SK-N-SH (cell line): ENCODE results near the gene SYPL2. TPM values are rescaled to one million over a fixed set of nuclear protein-coding genes. Genes with fewer than 3 reads are reported as not detected.

Source experiments
- CTCF ChIA-PET: fragments of 300-600, 350-600 bp; formaldehyde crosslinking; extraction: SDS; loops from one replicate; lab custom pipeline; 2021; lab: Yijun Ruan, JAX
- POLR2A ChIA-PET: fragments of 350-600 bp; sonication (Branson Sonifier 250); formaldehyde crosslinking; extraction: SDS; loops from one replicate; lab custom pipeline; 2020; ENCODE audit warnings: antibody characterized with exemption, inconsistent platforms; lab: Yijun Ruan, JAX
- DNase-seq: peaks from one replicate; pipeline ENCODE4 v3.0.0; 2012
- H2AFZ ChIP-seq: fragments of 200-600 bp; sonication (generic); 2 replicates; pipeline ENCODE4 v1.8.1; 2016; ENCODE audit warnings: antibody characterized with exemption, mild to moderate bottlenecking, low read depth
- H3F3A ChIP-seq: fragments of 200-600 bp; sonication (generic); replicated peaks from 2 replicates; pipeline ENCODE3; 2016; ENCODE audit warnings: antibody characterized with exemption, mild to moderate bottlenecking; ENCODE audit not compliant: insufficient read depth
- H3K27ac ChIP-seq, 2 experiments: fragments of 200-500 bp in 1 of 2; fragments of 200-600 bp in 1 of 2; sonication (Bioruptor generic) in 1 of 2; sonication (generic), shearing (Covaris generic) in 1 of 2; 2 replicates each; pipeline versions ENCODE4 v1.5.1 to v1.6.1; 2014 to 2016; ENCODE audit warnings: low read depth in 2 of 2, inconsistent platforms in 1 of 2, low read length in 1 of 2, mild to moderate bottlenecking in 1 of 2, mixed read lengths in 1 of 2
- H3K27me3 ChIP-seq: fragments of 200-600 bp; sonication (generic), shearing (Covaris generic); 2 replicates; pipeline ENCODE4 v1.6.1; 2016; ENCODE audit warnings: mixed run types; ENCODE audit not compliant: insufficient read depth
- H3K36me3 ChIP-seq, 2 experiments: fragments of 200-500 bp in 1 of 2; fragments of 200-600 bp in 1 of 2; sonication (Bioruptor generic) in 1 of 2; sonication (generic) in 1 of 2; replicated peaks in 1 of 2; 2 replicates each; pipeline versions ENCODE3 to v1.5.1; 2014 to 2016; ENCODE audit warnings: low read length in 1 of 2, mild to moderate bottlenecking in 1 of 2; ENCODE audit not compliant: insufficient read depth in 2 of 2, control insufficient read depth in 1 of 2
- H3K4me1 ChIP-seq, 2 experiments: fragments of 200-500 bp in 1 of 2; fragments of 200-600 bp in 1 of 2; sonication (Bioruptor generic) in 1 of 2; sonication (generic), shearing (Covaris generic) in 1 of 2; 2 replicates each; pipeline versions ENCODE4 v1.5.1 to v1.6.1; 2014 to 2016; ENCODE audit warnings: low read depth in 1 of 2, low read length in 1 of 2, mixed run types in 1 of 2; ENCODE audit not compliant: insufficient read depth in 2 of 2, control insufficient read depth in 1 of 2
- H3K4me2 ChIP-seq: fragments of 200-600 bp; sonication (generic), shearing (Covaris generic); 2 replicates; pipeline ENCODE4 v1.6.1; 2017; ENCODE audit warnings: mixed run types
- H3K4me3 ChIP-seq, 2 experiments: fragments of 200-500 bp in 1 of 2; fragments of 200-600 bp in 1 of 2; sonication (Bioruptor generic) in 1 of 2; sonication (generic), shearing (Covaris generic) in 1 of 2; 2 replicates each; pipeline versions ENCODE4 v1.5.1 to v1.8.1; 2014 to 2016; ENCODE audit warnings: low read depth in 2 of 2, inconsistent platforms in 1 of 2, low read length in 1 of 2, mild to moderate bottlenecking in 1 of 2, mixed read lengths in 1 of 2, moderate library complexity in 1 of 2
- H3K79me2 ChIP-seq: fragments of 200-600 bp; sonication (generic); 2 replicates; pipeline ENCODE4 v1.8.1; 2017; ENCODE audit warnings: mild to moderate bottlenecking; ENCODE audit not compliant: insufficient read depth
- H3K9ac ChIP-seq: fragments of 200-600 bp; sonication (generic); 2 replicates; pipeline ENCODE4 v1.6.1; 2017; ENCODE audit warnings: mixed run types
- H3K9me2 ChIP-seq: fragments of 200-600 bp; sonication (generic); 2 replicates; pipeline ENCODE4 v1.6.1; 2017; ENCODE audit warnings: mixed run types
- H3K9me3 ChIP-seq: fragments of 200-600 bp; sonication (generic); 2 replicates; pipeline ENCODE4 v1.6.1; 2017; ENCODE audit warnings: mixed run types, mild to moderate bottlenecking, moderate library complexity
- H4K20me1 ChIP-seq: fragments of 200-600 bp; sonication (generic); 2 replicates; pipeline ENCODE4 v1.6.1; 2017; ENCODE audit warnings: mild to moderate bottlenecking, mixed run types; ENCODE audit not compliant: insufficient read depth
- CHD2 ChIP-seq: fragments of 150-350 bp; IDR thresholded peaks from 2 replicates; pipeline ENCODE4 v1.6.1; 2018; ENCODE audit warnings: low read length; ENCODE audit not compliant: partially characterized antibody
- ELF1 ChIP-seq: IDR thresholded peaks from 2 replicates; pipeline ENCODE4 v1.4.0; 2012
- FOSL2 ChIP-seq: IDR thresholded peaks from 2 replicates; pipeline ENCODE4 v1.4.0; 2012; ENCODE audit warnings: low read depth, mild to moderate bottlenecking, moderate library complexity, borderline replicate concordance
- FOXJ3 ChIP-seq: sonication (generic); formaldehyde crosslinking; IDR thresholded peaks from 2 replicates; pipeline ENCODE4 v1.5.1; 2020; ENCODE audit warnings: mild to moderate bottlenecking, missing genetic modification reagents
- GABPA ChIP-seq: IDR thresholded peaks from 2 replicates; pipeline ENCODE4 v1.4.0; 2012; ENCODE audit warnings: low read depth, mild to moderate bottlenecking
- MXI1 ChIP-seq: IDR thresholded peaks from 2 replicates; pipeline ENCODE4 v1.6.1; 2012; ENCODE audit warnings: mild to moderate bottlenecking, low read depth, low read length, improper control_type of control experiment
- NFIC ChIP-seq: IDR thresholded peaks from 2 replicates; pipeline ENCODE4 v1.4.0; 2012; ENCODE audit warnings: borderline replicate concordance
- NRF1 ChIP-seq: IDR thresholded peaks from 2 replicates; pipeline ENCODE4 v1.6.1; 2012; ENCODE audit warnings: low read depth, mild to moderate bottlenecking, low read length
- RFX5 ChIP-seq: IDR thresholded peaks from 2 replicates; pipeline ENCODE4 v1.6.1; 2012; ENCODE audit warnings: mild to moderate bottlenecking, improper control_type of control experiment, low read length
- SIN3A ChIP-seq: IDR thresholded peaks from 2 replicates; pipeline ENCODE4 v1.6.1; 2012; ENCODE audit warnings: low read depth, mild to moderate bottlenecking, low read length, moderate library complexity, borderline replicate concordance
- TAF1 ChIP-seq: IDR thresholded peaks from 2 replicates; pipeline ENCODE4 v1.6.1; 2012; ENCODE audit warnings: low read depth, mild to moderate bottlenecking, low read length, moderate library complexity, borderline replicate concordance
- TCF12 ChIP-seq: IDR thresholded peaks from 2 replicates; pipeline ENCODE4 v1.4.0; 2012
- USF1 ChIP-seq: IDR thresholded peaks from 2 replicates; pipeline ENCODE4 v1.4.0; 2012; ENCODE audit warnings: low read depth, borderline replicate concordance
- YY1 ChIP-seq: IDR thresholded peaks from 2 replicates; pipeline ENCODE4 v1.4.0; 2012; ENCODE audit warnings: low read depth, mild to moderate bottlenecking
- WGBS: methylation state at CpG from one replicate; pipeline ENCODE4 v1.1.6; 2017; ENCODE audit warnings: low lambda C conversion rate; 5-methylcytosine and 5-hydroxymethylcytosine counted together
- polyA plus RNA-seq, 3 experiments: library from polyadenylated mRNA; depleted of rRNA; stranded (reverse); fragments of >200 nt; gene quantifications; 2 replicates each; pipeline ENCODE4 v1.2.3, GENCODE V29; 2012
- TF ChIP-seq, protein P1 (sequence below): fragments of 150-350 bp; IDR thresholded peaks from 2 replicates; pipeline ENCODE4 v1.6.1; 2016; ENCODE audit warnings: mild to moderate bottlenecking, low read depth, low read length
- TF ChIP-seq, protein P2 (sequence below): IDR thresholded peaks from 2 replicates; pipeline ENCODE4 v1.4.0; 2012; ENCODE audit warnings: low read depth
- TF ChIP-seq, protein P3 (sequence below): IDR thresholded peaks from 2 replicates; pipeline ENCODE4; 2012
- TF ChIP-seq, protein P4 (sequence below): fragments of 200-600 bp; sonication (generic); IDR thresholded peaks from 2 replicates; pipeline ENCODE4 v1.6.1; 2017; ENCODE audit warnings: antibody characterized with exemption, mild to moderate bottlenecking, moderate library complexity
- TF ChIP-seq, protein P5 (sequence below): IDR thresholded peaks from 2 replicates; pipeline ENCODE4 v1.4.0; 2012; ENCODE audit warnings: low read depth, borderline replicate concordance
- TF ChIP-seq, protein P6 (sequence below): IDR thresholded peaks from 2 replicates; pipeline ENCODE4 v1.6.1; 2012; ENCODE audit warnings: mild to moderate bottlenecking, low read depth, low read length, moderate library complexity

Gene SYPL2
- polyA plus RNA-seq, 1 of the 3 experiments (the other 2 are of a cell fraction), result 0.03 TPM

GRCh38 chr1:109426281-109427170 is 39.8 kb upstream of the SYPL2 start, which contains the start of gene PSMA5:
Gene PSMA5 (minus strand): TSS chr1:109426448. CDS start chr1:109426330, 118 bp downstream.
- H3F3A ChIP-seq, result peaks cover 14% of the 10 kb centered on the region
- H3K4me1 ChIP-seq, result peaks cover 4 to 13% of the 10 kb centered on the region in 2 experiments; a peak in 3 of 4 replicates
- no peaks in the 10 kb centered on the region for H3K27me3 ChIP-seq
- CTCF ChIA-PET, result interaction anchor here (0.7 to 4.0 kb wide), 12 partner anchors 9 to 173 kb away, joined by 3 to 22 read pairs (median 5); partner anchors contain the start of genes ATXN7L2 and CYB561D1
- peak; percentile 95 for DNase-seq
- H3K9ac ChIP-seq, result peak within 1 kb of the TSS; percentile 78
- H4K20me1 ChIP-seq, result peaks cover 30% of the 10 kb centered on the region
- no peaks in the 10 kb centered on the region for H3K9me2 ChIP-seq
- peaks cover 58% of the 10 kb centered on the region for H3K79me2 ChIP-seq
- peak within 1 kb of the TSS; percentile 81 for H2AFZ ChIP-seq
- POLR2A ChIA-PET, result interaction anchor here (0.7 kb wide), 1 partner anchor 144 kb away, joined by 3 read pairs; the partner anchor contains the start of gene PSRC1
- no peaks in the 10 kb centered on the region for H3K9me3 ChIP-seq
- peak within 1 kb of the TSS; percentile 86 for H3K4me2 ChIP-seq
- peak within 1 kb of the TSS; percentile 90 to 93 for H3K27ac ChIP-seq
- peak within 1 kb of the TSS; percentile 83 to 92 for H3K4me3 ChIP-seq
- under 1% methylated on average over 35 of the region's 50 CpGs for WGBS
- peaks cover 2 to 4% of the 10 kb centered on the region in 2 experiments for H3K36me3 ChIP-seq
- TF ChIP-seq FOXJ3 (no peak), YY1 (peak; percentile 59; the same call in 1 of the 2 replicates), CHD2 (peak; percentile 90), TAF1 (peak; percentile 70), TCF12 (no peak), MXI1 (peak; percentile 92), NFIC (no peak), NRF1 (peak; percentile 67), SIN3A (peak; percentile 86; the same call in 1 of the 2 replicates), RFX5 (peak; percentile 86), GABPA (peak; percentile 83), USF1 (peak; percentile 73; the same call in 1 of the 2 replicates), ELF1 (peak; percentile 87), FOSL2 (no peak)
- TF ChIP-seq, protein P1, sequence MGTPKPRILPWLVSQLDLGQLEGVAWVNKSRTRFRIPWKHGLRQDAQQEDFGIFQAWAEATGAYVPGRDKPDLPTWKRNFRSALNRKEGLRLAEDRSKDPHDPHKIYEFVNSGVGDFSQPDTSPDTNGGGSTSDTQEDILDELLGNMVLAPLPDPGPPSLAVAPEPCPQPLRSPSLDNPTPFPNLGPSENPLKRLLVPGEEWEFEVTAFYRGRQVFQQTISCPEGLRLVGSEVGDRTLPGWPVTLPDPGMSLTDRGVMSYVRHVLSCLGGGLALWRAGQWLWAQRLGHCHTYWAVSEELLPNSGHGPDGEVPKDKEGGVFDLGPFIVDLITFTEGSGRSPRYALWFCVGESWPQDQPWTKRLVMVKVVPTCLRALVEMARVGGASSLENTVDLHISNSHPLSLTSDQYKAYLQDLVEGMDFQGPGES, result peak; percentile 72
- TF ChIP-seq, protein P2, sequence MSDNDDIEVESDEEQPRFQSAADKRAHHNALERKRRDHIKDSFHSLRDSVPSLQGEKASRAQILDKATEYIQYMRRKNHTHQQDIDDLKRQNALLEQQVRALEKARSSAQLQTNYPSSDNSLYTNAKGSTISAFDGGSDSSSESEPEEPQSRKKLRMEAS, result peak; percentile 92
- TF ChIP-seq, protein P3, sequence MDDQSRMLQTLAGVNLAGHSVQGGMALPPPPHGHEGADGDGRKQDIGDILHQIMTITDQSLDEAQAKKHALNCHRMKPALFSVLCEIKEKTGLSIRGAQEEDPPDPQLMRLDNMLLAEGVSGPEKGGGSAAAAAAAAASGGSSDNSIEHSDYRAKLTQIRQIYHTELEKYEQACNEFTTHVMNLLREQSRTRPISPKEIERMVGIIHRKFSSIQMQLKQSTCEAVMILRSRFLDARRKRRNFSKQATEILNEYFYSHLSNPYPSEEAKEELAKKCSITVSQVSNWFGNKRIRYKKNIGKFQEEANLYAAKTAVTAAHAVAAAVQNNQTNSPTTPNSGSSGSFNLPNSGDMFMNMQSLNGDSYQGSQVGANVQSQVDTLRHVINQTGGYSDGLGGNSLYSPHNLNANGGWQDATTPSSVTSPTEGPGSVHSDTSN, result peak; percentile 26; the same call in 1 of the 2 replicates
- TF ChIP-seq, protein P4, sequence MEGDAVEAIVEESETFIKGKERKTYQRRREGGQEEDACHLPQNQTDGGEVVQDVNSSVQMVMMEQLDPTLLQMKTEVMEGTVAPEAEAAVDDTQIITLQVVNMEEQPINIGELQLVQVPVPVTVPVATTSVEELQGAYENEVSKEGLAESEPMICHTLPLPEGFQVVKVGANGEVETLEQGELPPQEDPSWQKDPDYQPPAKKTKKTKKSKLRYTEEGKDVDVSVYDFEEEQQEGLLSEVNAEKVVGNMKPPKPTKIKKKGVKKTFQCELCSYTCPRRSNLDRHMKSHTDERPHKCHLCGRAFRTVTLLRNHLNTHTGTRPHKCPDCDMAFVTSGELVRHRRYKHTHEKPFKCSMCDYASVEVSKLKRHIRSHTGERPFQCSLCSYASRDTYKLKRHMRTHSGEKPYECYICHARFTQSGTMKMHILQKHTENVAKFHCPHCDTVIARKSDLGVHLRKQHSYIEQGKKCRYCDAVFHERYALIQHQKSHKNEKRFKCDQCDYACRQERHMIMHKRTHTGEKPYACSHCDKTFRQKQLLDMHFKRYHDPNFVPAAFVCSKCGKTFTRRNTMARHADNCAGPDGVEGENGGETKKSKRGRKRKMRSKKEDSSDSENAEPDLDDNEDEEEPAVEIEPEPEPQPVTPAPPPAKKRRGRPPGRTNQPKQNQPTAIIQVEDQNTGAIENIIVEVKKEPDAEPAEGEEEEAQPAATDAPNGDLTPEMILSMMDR, result no peak
- TF ChIP-seq, protein P5, sequence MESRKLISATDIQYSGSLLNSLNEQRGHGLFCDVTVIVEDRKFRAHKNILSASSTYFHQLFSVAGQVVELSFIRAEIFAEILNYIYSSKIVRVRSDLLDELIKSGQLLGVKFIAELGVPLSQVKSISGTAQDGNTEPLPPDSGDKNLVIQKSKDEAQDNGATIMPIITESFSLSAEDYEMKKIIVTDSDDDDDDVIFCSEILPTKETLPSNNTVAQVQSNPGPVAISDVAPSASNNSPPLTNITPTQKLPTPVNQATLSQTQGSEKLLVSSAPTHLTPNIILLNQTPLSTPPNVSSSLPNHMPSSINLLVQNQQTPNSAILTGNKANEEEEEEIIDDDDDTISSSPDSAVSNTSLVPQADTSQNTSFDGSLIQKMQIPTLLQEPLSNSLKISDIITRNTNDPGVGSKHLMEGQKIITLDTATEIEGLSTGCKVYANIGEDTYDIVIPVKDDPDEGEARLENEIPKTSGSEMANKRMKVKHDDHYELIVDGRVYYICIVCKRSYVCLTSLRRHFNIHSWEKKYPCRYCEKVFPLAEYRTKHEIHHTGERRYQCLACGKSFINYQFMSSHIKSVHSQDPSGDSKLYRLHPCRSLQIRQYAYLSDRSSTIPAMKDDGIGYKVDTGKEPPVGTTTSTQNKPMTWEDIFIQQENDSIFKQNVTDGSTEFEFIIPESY, result 0 out of 2 replicates have a peak, but pooled peaks have one; percentile 54
- TF ChIP-seq, protein P6, sequence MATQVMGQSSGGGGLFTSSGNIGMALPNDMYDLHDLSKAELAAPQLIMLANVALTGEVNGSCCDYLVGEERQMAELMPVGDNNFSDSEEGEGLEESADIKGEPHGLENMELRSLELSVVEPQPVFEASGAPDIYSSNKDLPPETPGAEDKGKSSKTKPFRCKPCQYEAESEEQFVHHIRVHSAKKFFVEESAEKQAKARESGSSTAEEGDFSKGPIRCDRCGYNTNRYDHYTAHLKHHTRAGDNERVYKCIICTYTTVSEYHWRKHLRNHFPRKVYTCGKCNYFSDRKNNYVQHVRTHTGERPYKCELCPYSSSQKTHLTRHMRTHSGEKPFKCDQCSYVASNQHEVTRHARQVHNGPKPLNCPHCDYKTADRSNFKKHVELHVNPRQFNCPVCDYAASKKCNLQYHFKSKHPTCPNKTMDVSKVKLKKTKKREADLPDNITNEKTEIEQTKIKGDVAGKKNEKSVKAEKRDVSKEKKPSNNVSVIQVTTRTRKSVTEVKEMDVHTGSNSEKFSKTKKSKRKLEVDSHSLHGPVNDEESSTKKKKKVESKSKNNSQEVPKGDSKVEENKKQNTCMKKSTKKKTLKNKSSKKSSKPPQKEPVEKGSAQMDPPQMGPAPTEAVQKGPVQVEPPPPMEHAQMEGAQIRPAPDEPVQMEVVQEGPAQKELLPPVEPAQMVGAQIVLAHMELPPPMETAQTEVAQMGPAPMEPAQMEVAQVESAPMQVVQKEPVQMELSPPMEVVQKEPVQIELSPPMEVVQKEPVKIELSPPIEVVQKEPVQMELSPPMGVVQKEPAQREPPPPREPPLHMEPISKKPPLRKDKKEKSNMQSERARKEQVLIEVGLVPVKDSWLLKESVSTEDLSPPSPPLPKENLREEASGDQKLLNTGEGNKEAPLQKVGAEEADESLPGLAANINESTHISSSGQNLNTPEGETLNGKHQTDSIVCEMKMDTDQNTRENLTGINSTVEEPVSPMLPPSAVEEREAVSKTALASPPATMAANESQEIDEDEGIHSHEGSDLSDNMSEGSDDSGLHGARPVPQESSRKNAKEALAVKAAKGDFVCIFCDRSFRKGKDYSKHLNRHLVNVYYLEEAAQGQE, result 0 out of 2 replicates have a peak, but pooled peaks have one; percentile 10
